Measurements from ENCODE around the gene TMEM108.

TMEM108 gene

GRCh38 chr3:133121450-133121849 is 83.3 kb downstream of the TMEM108 start:
- DNase-seq = no peak

- DNase-seq = peak; percentile 31
Measured at GRCh38 chr3:133123636-133124035, 85.4 kb downstream of the TMEM108 start.

GRCh38 chr3:133124511-133124910 is 86.3 kb downstream of the TMEM108 start:
- DNase-seq = peak; percentile 94

GRCh38 chr3:133125171-133125570 is 87.0 kb downstream of the TMEM108 start:
- DNase-seq = peak; percentile 19

GRCh38 chr3:133125802-133126201 is 87.6 kb downstream of the TMEM108 start:
- peak; percentile 19 for DNase-seq

- DNase-seq = peak; percentile 17
Measured at GRCh38 chr3:133127381-133127780, 89.2 kb downstream of the TMEM108 start.

GRCh38 chr3:133130168-133130567 is 92.0 kb downstream of the TMEM108 start:
- no peak for DNase-seq

- DNase-seq = no peak
Measured at GRCh38 chr3:133135306-133135705, 97.1 kb downstream of the TMEM108 start.

GRCh38 chr3:133136114-133137041 is 98.2 kb downstream of the TMEM108 start:
- DNase-seq = no peak

- no peak for DNase-seq
Measured at GRCh38 chr3:133137042-133137996, 99.1 kb downstream of the TMEM108 start.

GRCh38 chr3:133138017-133138416 is 99.8 kb downstream of the TMEM108 start:
- DNase-seq = no peak

- DNase-seq = no peak
Measured at GRCh38 chr3:133152056-133152455, 113.9 kb downstream of the TMEM108 start.

- no peak for DNase-seq
Measured at GRCh38 chr3:133152681-133153220, 114.6 kb downstream of the TMEM108 start.

GRCh38 chr3:133153382-133153781 is 115.2 kb downstream of the TMEM108 start:
- no peak for DNase-seq

- DNase-seq = no peak
Measured at GRCh38 chr3:133157716-133158115, 119.5 kb downstream of the TMEM108 start.

GRCh38 chr3:133158686-133159085 is 120.5 kb downstream of the TMEM108 start:
- DNase-seq = no peak

- DNase-seq = peak; percentile 88
Measured at GRCh38 chr3:133159498-133160475, 121.6 kb downstream of the TMEM108 start.

- DNase-seq = no peak
Measured at GRCh38 chr3:133161656-133162055, 123.5 kb downstream of the TMEM108 start.

GRCh38 chr3:133162265-133162664 is 124.1 kb downstream of the TMEM108 start:
- DNase-seq = no peak

- DNase-seq = no peak
Measured at GRCh38 chr3:133162670-133163305, 124.6 kb downstream of the TMEM108 start.

GRCh38 chr3:133167340-133168024 is 129.3 kb downstream of the TMEM108 start:
- no peak for DNase-seq
